ENCODE measurements around the gene UMAD1.

UMAD1 gene

GRCh38 chr7:7640221-7641128 lies at the start of gene UMAD1:
Gene UMAD1, plus strand, starts transcription at chr7:7640752. Its CDS starts 32,620 bp downstream, at chr7:7673372.
- DNase-seq (ENCODE audit: low read depth), result peak; percentile 96

- no peak for DNase-seq (ENCODE audit: low read depth)
These were observed 45.1 kb upstream of the UMAD1 start for GRCh38 chr7:7595451-7595850.

- DNase-seq (ENCODE audit: low read depth), result no peak
These were observed 44.4 kb upstream of the UMAD1 start for GRCh38 chr7:7596176-7596575.

GRCh38 chr7:7607010-7607409 lies 33.5 kb upstream of the UMAD1 start:
- no peak for DNase-seq (ENCODE audit: low read depth)

- no peak for DNase-seq (ENCODE audit: low read depth)
These were observed 31.2 kb upstream of the UMAD1 start for GRCh38 chr7:7609330-7609729.

- no peak for DNase-seq (ENCODE audit: low read depth)
These were observed 28.0 kb upstream of the UMAD1 start for GRCh38 chr7:7612519-7612918.

GRCh38 chr7:7613210-7613609 lies 27.3 kb upstream of the UMAD1 start:
- no peak for DNase-seq (ENCODE audit: low read depth)

- no peak for DNase-seq (ENCODE audit: low read depth)
These were observed 26.4 kb upstream of the UMAD1 start for GRCh38 chr7:7614018-7614741.

GRCh38 chr7:7617550-7617949 lies 23.0 kb upstream of the UMAD1 start:
- DNase-seq (ENCODE audit: low read depth), result no peak

- DNase-seq (ENCODE audit: low read depth), result no peak
These were observed 22.1 kb upstream of the UMAD1 start for GRCh38 chr7:7618410-7618809.

GRCh38 chr7:7620236-7620635 lies 20.3 kb upstream of the UMAD1 start:
- DNase-seq (ENCODE audit: low read depth), result no peak

- DNase-seq (ENCODE audit: low read depth), result no peak
These were observed 19.8 kb upstream of the UMAD1 start for GRCh38 chr7:7620644-7621210.

- DNase-seq (ENCODE audit: low read depth), result no peak
These were observed 12.1 kb upstream of the UMAD1 start for GRCh38 chr7:7628476-7628875.

- DNase-seq (ENCODE audit: low read depth), result no peak
These were observed 9.8 kb upstream of the UMAD1 start for GRCh38 chr7:7630626-7631329.

GRCh38 chr7:7639421-7639820 lies 1.1 kb upstream of the UMAD1 start:
- no peak for DNase-seq (ENCODE audit: low read depth)

GRCh38 chr7:7639847-7640220 lies 718 bp upstream of the UMAD1 start:
- peak; percentile 17 for DNase-seq (ENCODE audit: low read depth)

- no peak for DNase-seq (ENCODE audit: low read depth)
These were observed 644 bp downstream of the UMAD1 start for GRCh38 chr7:7641129-7641663.

GRCh38 chr7:7642081-7642480 lies 1.5 kb downstream of the UMAD1 start:
- DNase-seq (ENCODE audit: low read depth), result no peak

- DNase-seq (ENCODE audit: low read depth), result no peak
These were observed 7.0 kb downstream of the UMAD1 start for GRCh38 chr7:7647495-7648036.

GRCh38 chr7:7650682-7651206 lies 10.2 kb downstream of the UMAD1 start:
- DNase-seq (ENCODE audit: low read depth), result no peak

- DNase-seq (ENCODE audit: low read depth), result no peak
These were observed 10.9 kb downstream of the UMAD1 start for GRCh38 chr7:7651479-7651878.
